Muscle layer of colon (tissue), 2 donors: Measurements from ENCODE around the gene TTC31.

Experiments
- H3K27ac ChIP-seq: one replicate; pipeline ENCODE4 v1.7.0; 2013; ENCODE audit warnings: low read depth, mild to moderate bottlenecking, low read length, moderate library complexity
- H3K27me3 ChIP-seq, 2 donors: one replicate each; pipeline ENCODE4 v1.7.0; 2013; ENCODE audit warnings: low read length in 2 of 2, mild to moderate bottlenecking in 2 of 2; ENCODE audit not compliant: insufficient read depth in 2 of 2, control insufficient read depth in 1 of 2
- H3K36me3 ChIP-seq: one replicate; pipeline ENCODE4 v1.7.0; 2013; ENCODE audit warnings: mild to moderate bottlenecking, low read length; ENCODE audit not compliant: insufficient read depth
- H3K4me1 ChIP-seq: one replicate; pipeline ENCODE4 v1.7.0; 2013; ENCODE audit warnings: mild to moderate bottlenecking, low read length; ENCODE audit not compliant: insufficient read depth
- H3K4me3 ChIP-seq, 2 donors: one replicate each; pipeline ENCODE4 v1.7.0; 2013; ENCODE audit warnings: low read length in 2 of 2, low read depth in 1 of 2, mild to moderate bottlenecking in 1 of 2, moderate library complexity in 1 of 2
- H3K9ac ChIP-seq: one replicate; pipeline ENCODE4 v1.7.0; 2013; ENCODE audit warnings: low read length
- H3K9me3 ChIP-seq: one replicate; pipeline ENCODE4 v1.7.0; 2013; ENCODE audit warnings: mild to moderate bottlenecking, low read length
- donor health status: abdominal sarcoma.
- donor health status: Adenocarcinoma of cecum.

The TTC31 gene

DNA sequence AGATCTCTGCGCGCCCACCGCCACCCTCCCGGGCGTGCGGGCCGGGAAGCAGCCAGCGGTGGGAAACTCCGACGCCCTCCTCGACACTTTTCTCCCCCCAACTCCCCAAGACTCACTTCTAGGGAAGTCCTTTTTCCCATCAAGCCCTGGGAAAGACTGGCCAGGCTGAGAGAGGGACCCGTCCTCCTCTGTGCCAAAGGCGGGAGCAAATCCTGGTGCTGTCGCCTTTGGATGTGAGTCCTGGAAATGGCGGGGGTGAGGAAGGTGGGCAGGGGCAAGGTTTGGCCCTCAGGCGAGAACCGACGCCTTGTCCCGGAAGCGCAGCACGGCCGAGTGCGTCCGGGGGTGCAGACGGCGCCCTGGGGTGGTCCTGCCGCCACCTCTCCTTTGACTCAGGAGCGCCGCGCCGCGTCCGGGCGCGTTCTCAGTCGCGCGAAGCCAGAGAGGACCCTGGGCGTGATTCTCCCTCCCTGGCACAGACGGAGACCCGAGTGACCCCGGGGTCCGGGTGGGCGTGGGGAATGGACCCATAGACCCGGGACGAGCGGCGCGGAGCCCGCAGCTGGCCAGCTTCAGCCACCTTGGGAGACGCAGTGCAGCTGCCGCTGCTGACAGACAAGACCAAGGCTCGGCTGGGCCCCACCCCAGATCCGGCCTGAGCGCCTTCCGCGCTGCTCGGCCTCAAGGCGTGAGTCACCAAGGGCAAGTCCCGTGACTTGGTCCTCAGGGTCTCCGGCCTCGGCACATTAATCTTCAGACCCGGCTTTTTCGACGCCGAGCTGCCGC lies 20.0 kb downstream of the TTC31 start:
- Histone ChIP-seq H3K9ac (no peak overlapping the region), H3K4me1 (peaks cover 29% of the 10 kb centered on the region), H3K9me3 (no peaks in the 10 kb centered on the region), H3K4me3 (peak overlapping the region; percentile 43 to 45), H3K36me3 (peaks cover 14% of the 10 kb centered on the region), H3K27me3 (peaks cover 24 to 71% of the 10 kb centered on the region in 2 donors), H3K27ac (no peak overlapping the region)

DNA sequence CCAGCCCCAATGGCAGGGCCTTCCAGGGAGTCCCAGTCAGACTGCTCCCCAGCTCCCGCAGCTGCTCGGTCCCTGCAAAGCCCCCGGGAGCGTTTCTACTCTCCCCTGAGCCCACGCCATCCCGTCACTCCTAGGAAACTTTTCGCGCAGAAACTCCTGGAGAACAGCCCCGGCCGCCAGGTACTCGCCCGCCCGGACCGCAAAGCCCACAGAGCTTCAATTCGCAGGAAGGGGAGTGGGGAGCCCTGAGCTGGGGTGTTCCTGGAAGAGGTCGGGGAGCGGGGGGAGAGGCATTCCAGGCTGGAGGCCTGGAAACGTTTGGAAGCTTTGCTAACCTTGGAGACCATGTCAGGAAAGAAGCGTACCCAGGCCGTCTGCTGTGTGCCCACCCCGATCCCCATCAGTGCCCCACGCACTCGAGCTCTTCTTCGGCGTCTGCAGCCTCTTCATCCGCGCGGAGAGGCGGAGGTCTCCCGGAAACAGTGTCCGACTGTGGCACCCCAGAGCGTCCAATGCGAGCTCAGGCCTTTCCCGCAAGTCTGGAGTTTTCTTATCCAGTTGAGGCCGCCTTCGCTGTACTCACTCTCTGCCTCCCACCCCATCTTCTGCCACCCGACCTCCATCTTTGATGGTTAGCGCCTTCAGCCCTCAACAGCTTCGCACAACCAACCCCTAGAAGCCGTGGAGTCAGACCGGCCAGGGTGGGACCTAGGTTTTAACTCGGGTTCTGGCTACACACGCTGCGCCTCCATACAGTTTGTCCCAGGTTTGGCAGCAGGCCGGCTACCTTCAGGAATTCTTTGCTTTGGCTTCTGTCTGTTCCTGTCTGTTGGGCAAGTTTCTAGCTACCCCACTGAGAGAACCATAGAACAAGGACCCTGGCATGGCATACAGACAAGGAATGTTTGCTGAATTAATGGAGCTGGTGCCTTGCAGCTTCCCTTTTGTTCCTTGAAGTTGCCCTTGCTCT lies 20.9 kb downstream of the TTC31 start:
- H3K27me3 ChIP-seq: peaks cover 18 to 62% of the 10 kb centered on the region in 2 donors
- no peak overlapping the region for H3K9ac ChIP-seq
- peaks cover 14% of the 10 kb centered on the region for H3K36me3 ChIP-seq
- H3K9me3 ChIP-seq: no peaks in the 10 kb centered on the region
- peak overlapping the region; percentile 35 to 45 for H3K4me3 ChIP-seq
- peaks cover 27% of the 10 kb centered on the region for H3K4me1 ChIP-seq
- peak overlapping the region; percentile 45 for H3K27ac ChIP-seq

DNA sequence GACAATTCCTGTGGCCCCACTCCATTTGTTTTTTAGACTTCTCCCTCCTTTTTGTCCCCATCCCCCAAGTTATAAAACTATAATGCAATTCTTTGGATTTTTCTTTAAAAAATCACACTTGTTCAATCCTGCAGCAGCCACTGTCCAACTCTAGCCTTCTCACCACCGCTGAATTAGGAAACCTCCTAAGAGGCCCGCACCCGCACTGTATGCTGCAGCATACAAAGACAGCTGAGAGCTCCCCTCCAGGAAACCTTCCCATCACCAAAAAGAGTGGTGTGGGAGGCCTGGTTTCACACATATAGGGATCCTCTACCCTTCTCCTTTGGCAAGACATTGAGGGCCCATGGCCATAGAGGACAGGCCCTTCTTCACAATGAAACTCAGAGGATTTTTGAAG lies 21.7 kb downstream of the TTC31 start:
- Histone ChIP-seq H3K9me3 (no peaks in the 10 kb centered on the region), H3K27ac (no peak overlapping the region), H3K9ac (no peak overlapping the region), H3K36me3 (peaks cover 14% of the 10 kb centered on the region), H3K27me3 (peaks cover 18 to 55% of the 10 kb centered on the region in 2 donors), H3K4me3 (peak overlapping the region in 1 of 2 donors; percentile 45), H3K4me1 (peaks cover 24% of the 10 kb centered on the region)

DNA sequence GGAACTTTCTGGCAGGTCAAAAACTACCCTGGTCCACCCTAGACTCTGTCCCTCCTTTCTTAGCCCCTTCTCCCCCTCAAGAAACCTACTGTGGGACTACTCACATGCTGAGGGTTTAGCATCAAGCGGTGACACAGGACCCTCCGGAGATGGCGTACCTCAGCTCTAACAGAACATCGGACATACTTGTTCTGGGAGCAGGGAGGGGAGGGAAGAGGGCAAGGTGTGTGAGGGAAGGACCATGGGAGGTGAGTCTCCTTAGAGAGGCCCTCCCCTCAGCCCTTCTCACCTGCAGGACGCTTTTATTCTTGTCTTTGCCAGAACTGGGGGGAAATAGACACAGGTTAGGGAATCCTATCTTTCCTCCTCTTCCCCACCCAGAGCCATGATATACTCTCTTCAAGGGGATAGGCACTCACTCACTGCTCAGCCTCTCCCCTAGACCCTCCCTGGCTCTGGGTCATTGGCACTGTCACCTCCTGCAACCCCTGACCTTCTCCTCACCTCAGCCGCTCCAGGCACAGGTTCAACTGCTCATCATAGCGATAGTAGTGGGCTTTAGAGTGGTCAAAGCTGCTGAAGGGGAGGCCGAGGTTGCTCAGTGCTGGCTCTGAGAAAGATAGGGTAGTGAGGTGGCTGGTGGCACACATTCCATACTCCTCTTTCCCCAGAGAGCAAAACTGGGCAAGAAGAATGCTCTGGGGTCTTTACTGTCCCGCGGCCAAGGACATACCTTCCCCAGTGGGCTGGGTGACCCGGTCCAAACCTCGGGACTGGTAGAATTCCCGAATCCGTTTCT lies 22.8 kb downstream of the TTC31 start:
- Histone ChIP-seq H3K36me3 (peaks cover 14% of the 10 kb centered on the region), H3K27me3 (peaks cover 10 to 53% of the 10 kb centered on the region in 2 donors), H3K4me1 (peaks cover 24% of the 10 kb centered on the region), H3K9me3 (no peaks in the 10 kb centered on the region), H3K27ac (no peak overlapping the region), H3K4me3 (no peak overlapping the region), H3K9ac (no peak overlapping the region)

DNA sequence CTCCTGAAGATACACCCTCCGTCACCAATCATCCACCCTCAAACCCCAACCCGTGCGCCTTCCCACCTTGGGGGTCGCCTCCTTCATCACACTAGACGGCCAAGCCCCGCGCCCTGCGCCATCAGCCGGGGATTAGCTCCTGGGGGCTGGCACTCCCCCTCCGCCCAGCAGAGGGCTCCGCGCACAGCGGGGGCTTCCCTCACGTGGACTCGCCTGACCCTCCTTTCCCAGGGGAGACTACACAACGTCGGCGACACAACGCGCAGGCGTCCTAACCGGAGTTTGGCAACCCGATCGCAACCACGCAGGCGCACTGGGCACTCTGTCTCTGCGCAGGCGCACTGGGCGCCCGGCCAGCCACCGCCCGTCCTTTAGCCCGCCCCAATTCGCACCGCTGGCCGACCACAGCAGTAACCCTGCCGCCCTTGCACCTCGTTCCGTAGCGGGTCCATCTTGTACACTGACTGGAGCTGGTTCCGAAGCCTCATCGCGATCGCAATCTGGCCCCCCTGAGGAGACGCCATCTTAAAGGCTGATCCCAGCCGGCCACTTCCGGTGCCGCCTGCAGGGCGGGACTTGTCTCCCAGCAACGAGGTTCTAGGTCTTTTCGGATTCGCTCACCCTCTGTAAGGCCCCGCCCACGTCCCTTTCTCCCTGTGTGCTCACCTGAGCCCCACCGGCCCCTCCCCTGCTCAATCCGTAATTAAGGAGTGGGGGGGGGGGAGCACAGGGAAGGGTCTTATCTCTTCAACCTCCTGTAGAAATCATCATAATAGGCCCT lies 24.5 kb downstream of the TTC31 start, which contains the start of gene PCGF1:
TSS of gene PCGF1 (minus strand) at position 551 of the 781 bp plus-strand sequence. CDS start at position 524, 27 bp downstream.
- peak within 1 kb of the TSS; percentile 75 to 77 for H3K4me3 ChIP-seq
- peak within 1 kb of the TSS; percentile 89 for H3K27ac ChIP-seq
- peaks cover 24% of the 10 kb centered on the region for H3K4me1 ChIP-seq
- H3K9me3 ChIP-seq: no peaks in the 10 kb centered on the region
- H3K9ac ChIP-seq: peak within 1 kb of the TSS; percentile 73
- H3K36me3 ChIP-seq: peaks cover 14% of the 10 kb centered on the region
- H3K27me3 ChIP-seq: peaks cover 16 to 50% of the 10 kb centered on the region in 2 donors

DNA sequence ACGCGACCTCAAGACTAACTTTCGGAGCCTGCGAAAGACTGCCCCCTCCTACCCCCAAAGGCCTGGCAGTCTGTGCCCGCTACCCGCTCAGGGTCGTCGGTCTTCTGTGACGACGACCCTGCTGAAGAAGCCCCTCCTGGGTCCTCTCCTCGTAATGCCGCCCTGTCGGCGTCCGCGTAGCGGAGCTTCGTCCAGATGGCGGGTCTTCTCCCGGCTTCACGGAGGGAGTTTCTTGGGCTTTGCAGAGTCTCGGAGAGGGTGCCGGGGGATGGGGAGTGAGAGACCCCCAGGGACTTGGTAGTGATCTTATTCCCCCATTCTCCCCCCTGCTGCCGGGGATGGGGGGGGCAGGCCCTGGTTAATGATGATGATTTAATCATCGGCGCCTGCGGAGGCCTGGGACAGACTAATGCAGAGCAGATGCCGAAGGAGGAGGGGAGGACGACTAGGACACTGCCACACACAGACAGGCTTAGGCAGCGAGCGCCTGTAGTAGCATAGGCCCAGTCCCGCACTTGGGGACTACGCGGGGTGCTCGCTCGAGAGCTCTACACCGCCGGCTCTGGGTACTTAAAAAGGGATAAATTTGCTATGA lies 25.1 kb downstream of the TTC31 start:
- peaks cover 14% of the 10 kb centered on the region for H3K36me3 ChIP-seq
- peaks cover 21 to 50% of the 10 kb centered on the region in 2 donors for H3K27me3 ChIP-seq
- peaks cover 24% of the 10 kb centered on the region for H3K4me1 ChIP-seq
- peak overlapping the region; percentile 89 for H3K27ac ChIP-seq
- no peaks in the 10 kb centered on the region for H3K9me3 ChIP-seq
- H3K9ac ChIP-seq: no peak overlapping the region
- H3K4me3 ChIP-seq: peak overlapping the region; percentile 75 to 77

DNA sequence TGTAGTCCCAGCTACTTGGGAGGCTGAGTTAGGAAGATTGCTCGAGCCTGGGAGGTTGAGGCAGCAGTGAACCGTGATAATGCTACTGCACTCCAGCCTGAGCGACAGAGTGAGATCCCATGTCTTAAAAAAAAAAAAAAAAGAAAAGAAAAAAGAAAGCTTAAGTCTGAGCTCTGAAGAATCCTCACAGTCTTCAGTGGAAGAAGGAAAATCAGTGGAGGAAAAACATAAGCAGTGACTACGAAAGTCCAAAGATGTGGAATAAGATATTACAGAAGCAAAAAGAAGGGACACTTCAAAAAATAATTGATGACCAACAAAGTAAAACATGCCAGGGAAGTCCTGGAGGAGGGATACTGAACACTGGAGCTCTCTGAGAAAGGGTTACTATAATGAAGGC lies 27.4 kb downstream of the TTC31 start:
- Histone ChIP-seq H3K4me3 (no peak overlapping the region), H3K27ac (no peak overlapping the region), H3K9me3 (no peaks in the 10 kb centered on the region), H3K9ac (no peak overlapping the region), H3K4me1 (peaks cover 29% of the 10 kb centered on the region), H3K36me3 (peaks cover 3% of the 10 kb centered on the region), H3K27me3 (peaks cover 31 to 53% of the 10 kb centered on the region in 2 donors)

DNA sequence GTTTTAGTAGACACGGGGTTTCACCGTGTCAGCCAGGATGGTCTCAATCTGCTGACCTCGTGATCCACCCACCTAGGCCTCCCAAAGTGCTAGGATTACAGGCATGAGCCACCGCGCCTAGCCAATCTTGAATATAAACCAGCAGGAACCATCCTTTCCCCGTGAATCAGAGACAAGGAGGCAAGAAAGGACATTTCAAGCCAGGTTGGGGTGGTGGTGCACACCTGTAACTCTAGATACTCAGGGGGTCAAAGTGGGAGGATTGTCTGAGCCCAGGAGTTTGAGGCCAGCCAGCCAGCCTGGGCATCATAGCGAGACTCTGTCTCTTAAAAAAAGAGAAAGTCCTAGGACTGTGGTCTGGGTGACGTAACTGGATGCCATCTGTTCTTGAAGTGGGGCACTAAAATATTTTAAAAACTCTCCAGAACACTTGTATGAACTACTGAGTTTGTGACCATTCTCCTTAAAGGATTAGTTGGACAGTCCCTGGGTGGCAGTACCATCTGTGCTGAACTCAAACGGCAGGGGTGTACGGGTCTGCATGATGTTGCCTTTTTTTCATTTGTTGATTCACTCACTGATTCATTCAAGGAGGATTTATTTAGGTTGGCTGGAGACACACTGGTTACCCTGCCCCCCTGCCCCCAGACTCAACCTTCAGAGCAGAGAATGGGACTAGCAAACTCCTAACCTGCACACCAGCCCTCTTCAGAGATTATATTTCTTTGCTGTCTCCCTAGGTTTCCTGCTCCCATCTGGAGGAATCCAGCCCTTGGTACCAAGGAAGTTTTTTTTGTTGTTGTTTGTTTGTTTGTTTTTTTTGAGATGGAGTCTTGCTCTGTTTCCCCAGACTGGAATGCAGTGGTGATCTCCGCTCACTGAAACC lies 28.5 kb downstream of the TTC31 start:
- Histone ChIP-seq H3K27me3 (peaks cover 39 to 63% of the 10 kb centered on the region in 2 donors), H3K4me1 (peaks cover 19% of the 10 kb centered on the region), H3K9ac (no peak overlapping the region), H3K27ac (no peak overlapping the region), H3K36me3 (no peaks in the 10 kb centered on the region), H3K4me3 (no peak overlapping the region), H3K9me3 (no peaks in the 10 kb centered on the region)

DNA sequence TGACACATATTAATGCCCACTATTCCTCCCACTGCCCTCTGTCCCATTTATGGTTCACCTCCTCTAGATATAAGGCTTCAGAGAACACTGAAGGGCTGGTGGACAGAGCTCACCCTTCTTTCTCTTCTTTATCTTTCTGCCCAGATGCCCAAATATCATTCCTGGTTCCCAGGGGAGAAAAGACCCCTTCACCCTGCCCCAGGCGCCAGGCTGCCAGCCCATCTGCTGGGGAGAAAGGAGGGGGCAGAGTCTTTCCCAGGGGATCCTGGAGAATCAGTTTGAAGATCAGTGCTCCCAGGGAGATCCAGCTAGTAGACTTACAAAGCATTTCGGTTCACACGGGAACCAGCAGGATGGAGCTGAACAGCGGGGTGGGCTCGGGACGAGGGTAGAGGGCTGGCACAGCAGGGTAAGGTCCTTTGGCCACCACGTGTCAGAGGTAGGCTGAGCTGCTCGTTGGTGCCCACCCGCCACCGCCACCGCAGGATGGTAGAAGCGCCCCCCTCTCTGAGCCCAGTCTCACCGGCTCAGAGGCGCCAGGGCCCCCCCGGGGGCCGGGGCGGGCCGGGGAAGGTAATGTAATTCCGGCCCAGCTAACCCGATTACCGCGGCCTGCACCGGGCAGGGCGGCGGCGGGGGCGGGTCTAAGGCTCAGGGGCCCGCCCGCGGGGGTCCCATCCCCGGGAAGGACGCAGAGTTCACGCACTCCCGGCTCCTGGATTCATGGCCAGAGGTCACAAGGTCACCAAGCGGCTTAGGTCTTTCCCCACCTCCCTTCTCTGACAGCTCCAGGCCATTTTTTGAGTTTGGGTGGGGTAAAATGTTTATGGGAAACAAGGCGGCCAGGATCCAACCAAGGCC lies 30.1 kb downstream of the TTC31 start:
- Histone ChIP-seq H3K9me3 (no peaks in the 10 kb centered on the region), H3K27ac (no peak overlapping the region), H3K4me3 (no peak overlapping the region), H3K9ac (no peak overlapping the region), H3K36me3 (no peaks in the 10 kb centered on the region), H3K4me1 (peaks cover 10% of the 10 kb centered on the region), H3K27me3 (peaks cover 55 to 80% of the 10 kb centered on the region in 2 donors)
